Bronchial epithelial cell (primary cell): Measurements from ENCODE around the gene FGGY. TPM values are rescaled to one million over a fixed set of nuclear protein-coding genes. Genes with fewer than 3 reads are reported as not detected.

Experiments used
- DNase-seq: peaks from one replicate; pipeline ENCODE4 v3.0.0-alpha.2; 2010; ENCODE audit warnings: low read depth
- FAIRE-seq: peaks from 2 replicates; lab custom pipeline; 2011; peaks lifted over from hg19 to GRCh38; lab: Jason Lieb, UNC
- H3K27me3 ChIP-seq: 2 replicates; pipeline ENCODE4 v1.5.1; 2011; ENCODE audit warnings: low read length; ENCODE audit not compliant: control insufficient read depth, insufficient read depth
- H3K36me3 ChIP-seq: 2 replicates; pipeline ENCODE4 v1.5.1; 2011; ENCODE audit warnings: low read length; ENCODE audit not compliant: control insufficient read depth, insufficient read depth
- H3K4me3 ChIP-seq: 2 replicates; pipeline ENCODE4 v1.5.1; 2011; ENCODE audit warnings: mild to moderate bottlenecking, low read depth, low read length, control low read depth
- CTCF ChIP-seq: IDR thresholded peaks from 2 replicates; pipeline ENCODE4 v1.5.1; 2011; ENCODE audit warnings: mild to moderate bottlenecking, moderate library complexity, low read length, control low read depth, inconsistent platforms; ENCODE audit not compliant: insufficient read depth, severe bottlenecking
- total RNA-seq: library from RNA; depleted of rRNA; stranded (reverse); fragments of >200 nt; gene quantifications from 2 replicates; pipeline ENCODE4 v1.2.1, GENCODE V29; 2014

The FGGY gene
- total RNA-seq, 1 donor from 2014 or later: 20.0 TPM

- Histone ChIP-seq H3K4me3 (no peak overlapping the region), H3K36me3 (no peaks in the 10 kb centered on the region), H3K27me3 (no peaks in the 10 kb centered on the region)
- DNase-seq: no peak
- TF ChIP-seq CTCF: no peak
- no peak for FAIRE-seq
Observed at GRCh38 chr1:59597420-59598119, 300.7 kb downstream of the FGGY start.

- TF ChIP-seq CTCF: no peak
- Histone ChIP-seq H3K4me3 (no peak overlapping the region), H3K36me3 (no peaks in the 10 kb centered on the region), H3K27me3 (no peaks in the 10 kb centered on the region)
- DNase-seq (no peak), FAIRE-seq (no peak)
Observed at GRCh38 chr1:59598120-59598440, 301.2 kb downstream of the FGGY start.

GRCh38 chr1:59601041-59601441, 304.1 kb downstream of the FGGY start:
- H3K27me3 ChIP-seq: no peaks in the 10 kb centered on the region
- DNase-seq: no peak
- no peak overlapping the region for H3K4me3 ChIP-seq
- no peaks in the 10 kb centered on the region for H3K36me3 ChIP-seq
- no peak for FAIRE-seq
- TF ChIP-seq CTCF: no peak

- FAIRE-seq (no peak), DNase-seq (no peak)
- TF ChIP-seq CTCF: no peak
- Histone ChIP-seq H3K36me3 (no peaks in the 10 kb centered on the region), H3K27me3 (no peaks in the 10 kb centered on the region), H3K4me3 (no peak overlapping the region)
Observed at GRCh38 chr1:59601811-59602210, 304.9 kb downstream of the FGGY start.

- no peak for FAIRE-seq
- Histone ChIP-seq H3K27me3 (no peaks in the 10 kb centered on the region), H3K36me3 (no peaks in the 10 kb centered on the region), H3K4me3 (no peak overlapping the region)
- no peak for DNase-seq
- no peak for TF ChIP-seq CTCF
Observed at GRCh38 chr1:59604191-59604590, 307.3 kb downstream of the FGGY start.

GRCh38 chr1:59605184-59605583, 308.3 kb downstream of the FGGY start:
- no peak for TF ChIP-seq CTCF
- no peaks in the 10 kb centered on the region for H3K36me3 ChIP-seq
- no peaks in the 10 kb centered on the region for H3K27me3 ChIP-seq
- H3K4me3 ChIP-seq: no peak overlapping the region
- peak; percentile 10 for DNase-seq
- FAIRE-seq: no peak
